ENCODE results near the gene KRTAP10-4. TPM values are rescaled to one million over a fixed set of nuclear protein-coding genes. Genes with fewer than 3 reads are reported as not detected.
"Not testable (repeated sequence)": the region's sequence is repeated elsewhere in the genome, so short reads cannot be mapped to it uniquely, and the experiment has no call there.

The KRTAP10-4 gene
- total and polyA plus RNA-seq, 2 experiments from 2014 or later, result 0.16 TPM; not detected in 1

- Histone ChIP-seq H3K36me3 (no peaks in the 10 kb centered on the region), H3K27ac (no peak overlapping the region), H3K9me3 (ENCODE audit: low read depth) (no peaks in the 10 kb centered on the region), H3K27me3 (no peaks in the 10 kb centered on the region), H3K4me3 (no peak overlapping the region), H3K4me1 (ENCODE audit: low read depth) (peaks cover 14% of the 10 kb centered on the region)
- TF ChIP-seq CTCF (IDR thresholded peaks at IDR 0.05; ENCODE audit: low read depth, low read length), result no peak
- no peak for DNase-seq (ENCODE audit: low read depth in 1 of 2, low spot score in 1 of 2)
Measured at GRCh38 chr21:44552136-44552535, 21.4 kb upstream of the KRTAP10-4 start.

GRCh38 chr21:44552681-44553080, 20.8 kb upstream of the KRTAP10-4 start:
- Histone ChIP-seq H3K27ac (no peak overlapping the region), H3K27me3 (no peaks in the 10 kb centered on the region), H3K4me3 (no peak overlapping the region), H3K4me1 (ENCODE audit: low read depth) (peaks cover 14% of the 10 kb centered on the region), H3K9me3 (ENCODE audit: low read depth) (no peaks in the 10 kb centered on the region), H3K36me3 (no peaks in the 10 kb centered on the region)
- no peak for DNase-seq (ENCODE audit: low read depth in 1 of 2, low spot score in 1 of 2)
- no peak for TF ChIP-seq CTCF (IDR thresholded peaks at IDR 0.05; ENCODE audit: low read depth, low read length)

GRCh38 chr21:44555200-44555875, 18.2 kb upstream of the KRTAP10-4 start:
- Histone ChIP-seq H3K27ac (no peak overlapping the region), H3K36me3 (no peaks in the 10 kb centered on the region), H3K27me3 (no peaks in the 10 kb centered on the region), H3K4me1 (ENCODE audit: low read depth) (no peaks in the 10 kb centered on the region), H3K4me3 (no peak overlapping the region), H3K9me3 (ENCODE audit: low read depth) (no peaks in the 10 kb centered on the region)
- DNase-seq (ENCODE audit: low read depth in 1 of 2, low spot score in 1 of 2), result no peak
- no peak for TF ChIP-seq CTCF (IDR thresholded peaks at IDR 0.05; ENCODE audit: low read depth, low read length)

- H3K27ac ChIP-seq, result no peak overlapping the region
- no peak for TF ChIP-seq CTCF (IDR thresholded peaks at IDR 0.05; ENCODE audit: low read depth, low read length)
- no peaks in the 10 kb centered on the region for H3K36me3 ChIP-seq
- no peak for DNase-seq (ENCODE audit: low read depth in 1 of 2, low spot score in 1 of 2)
- H3K4me3 ChIP-seq, result no peak overlapping the region
- no peaks in the 10 kb centered on the region for H3K27me3 ChIP-seq
- no peaks in the 10 kb centered on the region for H3K9me3 ChIP-seq (ENCODE audit: low read depth)
- H3K4me1 ChIP-seq (ENCODE audit: low read depth), result no peaks in the 10 kb centered on the region
Measured at GRCh38 chr21:44556879-44557278, 16.6 kb upstream of the KRTAP10-4 start.

- Histone ChIP-seq H3K27ac (no peak overlapping the region), H3K9me3 (ENCODE audit: low read depth) (no peaks in the 10 kb centered on the region), H3K4me3 (no peak overlapping the region), H3K27me3 (no peaks in the 10 kb centered on the region), H3K36me3 (no peaks in the 10 kb centered on the region), H3K4me1 (ENCODE audit: low read depth) (no peaks in the 10 kb centered on the region)
- no peak for TF ChIP-seq CTCF (IDR thresholded peaks at IDR 0.05; ENCODE audit: low read depth, low read length)
- DNase-seq (ENCODE audit: low read depth in 1 of 2, low spot score in 1 of 2), result no peak
Measured at GRCh38 chr21:44557491-44558328, 15.8 kb upstream of the KRTAP10-4 start.

- not testable (repeated sequence) for H3K36me3 ChIP-seq; H3K4me1 ChIP-seq (ENCODE audit: low read depth); H3K27me3 ChIP-seq; H3K27ac ChIP-seq; DNase-seq (ENCODE audit: low read depth in 1 of 2, low spot score in 1 of 2); H3K4me3 ChIP-seq; H3K9me3 ChIP-seq (ENCODE audit: low read depth)
Measured at GRCh38 chr21:44558329-44558675, 15.2 kb upstream of the KRTAP10-4 start.
